GM19043 (cell line): ENCODE results near the gene SLC6A17.
A peak's percentile ranks its signal among the peaks of the same experiment; 100 is the strongest.

Source experiments
- ATAC-seq: cut with Tn5 transposase; IDR thresholded peaks from one replicate; pipeline ENCODE4 v1.9.1; 2021; ENCODE audit warnings: low read depth; ENCODE audit not compliant: unreplicated experiment

Gene SLC6A17

DNA sequence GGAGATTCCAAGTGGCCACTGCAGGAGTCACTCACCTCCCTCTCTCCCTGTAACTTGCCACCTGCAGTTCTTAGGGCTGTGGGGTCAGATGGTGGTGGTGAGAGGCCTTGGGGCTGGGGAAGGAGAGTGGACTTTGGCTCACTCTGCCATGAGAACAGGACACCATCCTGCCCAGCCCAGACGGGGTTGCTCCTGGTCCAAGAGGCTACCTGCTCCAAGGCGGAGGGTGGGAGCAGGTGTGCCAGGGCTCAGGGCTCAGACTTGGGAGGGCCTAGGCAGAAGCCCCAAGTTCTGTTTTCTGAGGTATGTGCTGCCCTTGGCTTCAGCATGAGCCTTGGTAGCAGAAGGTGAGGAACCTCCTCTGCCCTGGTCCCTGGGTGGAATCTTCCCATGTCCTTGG, 48.5 kb downstream of the SLC6A17 start:
- ATAC-seq: no peak

DNA sequence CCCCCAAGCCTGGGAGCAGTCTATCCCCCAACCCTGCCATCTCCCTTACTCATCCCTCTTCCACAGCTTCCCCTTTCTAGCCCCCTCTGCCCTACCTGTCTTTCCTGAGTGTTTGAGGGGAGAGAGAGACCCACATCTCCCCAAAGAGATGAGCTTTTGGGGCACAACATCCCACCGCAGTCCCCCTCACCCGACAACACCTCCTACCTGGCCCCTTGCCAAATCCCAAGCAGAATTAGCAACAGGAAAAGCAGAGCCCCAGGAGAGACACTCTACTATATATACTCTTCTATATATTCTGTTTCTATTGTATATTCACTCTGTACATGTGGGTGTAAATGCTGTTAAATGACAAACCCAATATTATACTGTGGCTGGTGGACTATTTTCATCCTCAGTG, 49.9 kb downstream of the SLC6A17 start:
- no peak for ATAC-seq

GRCh38 chr1:110200666-110201065, 50.4 kb downstream of the SLC6A17 start:
- no peak for ATAC-seq

DNA sequence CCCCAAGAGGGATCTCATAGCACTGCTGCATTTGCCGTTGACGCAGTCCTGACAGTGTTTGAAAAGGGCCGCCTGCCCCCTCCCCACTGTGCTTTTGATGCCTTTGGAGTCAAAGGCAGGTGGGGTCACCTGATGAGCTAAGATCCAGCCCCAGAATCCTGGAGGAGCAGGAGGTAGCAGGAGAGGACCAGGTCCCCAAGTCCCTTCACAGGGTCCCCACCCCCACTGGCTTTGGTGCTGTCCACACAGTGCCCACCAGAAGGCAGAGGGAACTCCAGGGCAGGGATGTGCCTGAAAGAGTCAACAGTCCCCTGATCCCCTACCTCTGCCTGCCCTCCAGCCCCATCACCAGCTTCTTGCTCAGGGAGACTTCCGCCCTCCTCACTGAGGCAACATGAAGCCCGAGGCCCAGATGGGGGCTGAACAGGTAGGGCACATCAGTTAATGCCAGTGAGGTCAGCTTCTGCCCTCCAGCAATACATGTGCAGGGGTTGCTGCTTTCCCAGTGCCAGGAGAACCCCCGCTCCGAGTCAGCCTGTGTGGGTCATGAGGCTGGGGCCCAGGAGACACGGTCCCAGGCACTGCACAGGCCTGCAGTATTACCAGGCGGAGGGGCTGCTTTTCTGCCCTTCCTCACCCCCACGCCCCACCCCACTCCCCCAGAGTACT, 51.0 kb downstream of the SLC6A17 start:
- no peak for ATAC-seq

DNA sequence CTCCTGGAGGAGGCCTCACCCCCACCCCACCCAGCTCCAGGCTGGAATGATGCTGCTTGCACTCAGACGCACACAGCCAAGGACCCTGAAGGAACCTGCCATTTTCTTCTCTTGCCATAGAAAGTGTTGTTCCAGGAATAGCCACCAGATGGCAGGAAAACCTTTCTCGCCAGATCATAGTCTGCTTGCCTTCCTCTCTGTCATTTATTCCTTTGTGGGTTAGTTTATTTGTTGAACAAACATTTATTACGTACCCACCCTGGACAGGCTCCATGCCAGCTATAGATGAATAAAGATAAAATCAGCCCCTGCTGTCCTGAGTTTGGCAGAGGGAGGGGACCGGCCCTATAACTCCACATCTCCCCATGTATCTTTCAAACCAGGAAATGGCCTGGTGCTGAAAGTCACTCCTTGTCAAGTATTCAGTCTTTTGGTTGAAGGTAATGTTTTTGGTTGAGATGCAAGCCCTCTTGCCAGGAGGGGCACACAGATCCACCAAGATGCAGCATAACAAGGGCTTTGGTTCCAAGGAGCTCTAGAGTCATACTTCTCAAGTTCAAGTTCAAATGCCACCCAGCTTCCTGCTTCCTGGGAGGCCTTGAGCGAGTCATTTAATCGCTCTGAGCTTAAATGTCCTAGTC, 52.8 kb downstream of the SLC6A17 start:
- no peak for ATAC-seq

- no peak for ATAC-seq
These were observed 54.9 kb downstream of the SLC6A17 start for GRCh38 chr1:110205156-110205555.

DNA sequence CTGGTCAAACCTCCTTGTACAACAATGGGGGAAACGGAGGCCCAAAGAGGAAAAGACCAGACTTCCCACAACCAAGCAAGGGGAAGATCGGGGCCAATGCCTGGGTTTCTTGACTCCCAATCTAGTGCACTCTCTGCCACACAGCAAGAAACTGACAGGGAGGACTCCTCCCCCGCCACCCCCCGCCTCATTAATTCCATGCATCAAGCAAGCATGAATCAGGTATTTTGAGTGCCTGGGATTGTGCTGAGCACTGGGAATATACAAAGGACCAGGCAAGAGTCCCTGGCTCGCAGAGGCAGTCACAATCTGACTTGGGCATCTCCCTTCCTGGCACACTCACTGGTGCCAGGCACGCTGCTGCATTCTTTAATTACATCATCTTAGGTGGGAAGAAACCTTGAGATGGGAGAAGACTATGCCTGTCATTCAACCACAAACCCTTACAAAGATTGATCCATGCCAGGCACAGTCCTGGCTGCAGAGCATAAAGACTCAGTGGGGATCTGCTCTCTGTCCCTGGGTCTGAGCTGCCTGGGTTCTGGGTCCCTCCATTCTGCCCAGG, 55.4 kb downstream of the SLC6A17 start:
- no peak for ATAC-seq

DNA sequence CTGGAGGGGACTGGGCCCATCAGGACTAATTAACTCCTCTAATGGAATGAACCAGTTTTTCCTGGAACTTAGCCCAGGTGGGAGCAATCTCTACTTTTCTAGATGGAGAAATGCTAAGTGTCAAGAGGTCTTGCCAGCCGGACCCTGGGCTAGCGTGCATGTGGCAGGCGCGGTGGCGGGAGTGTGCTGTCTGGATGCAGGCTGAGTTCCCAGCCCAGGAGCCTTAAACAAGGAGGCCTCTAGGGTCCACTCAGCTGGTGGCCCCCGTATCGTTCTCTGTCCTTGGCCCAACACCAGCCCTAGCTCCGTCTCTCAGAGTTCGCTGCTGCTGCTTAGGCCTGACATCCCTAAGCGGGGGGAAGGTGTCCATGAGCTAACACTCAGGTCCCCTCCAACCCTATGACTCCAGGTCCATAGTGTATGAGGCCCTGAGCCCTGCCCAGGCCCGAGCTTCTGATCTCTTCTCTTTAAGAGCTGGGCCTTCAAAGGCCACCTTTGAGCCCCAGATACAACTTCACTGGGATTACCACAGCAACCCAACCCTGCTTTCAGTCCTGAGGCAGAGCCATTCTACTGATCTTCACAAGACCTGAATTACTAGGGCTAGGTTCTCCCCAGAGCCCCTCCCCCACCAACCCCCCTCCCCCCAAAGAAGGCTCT, 56.1 kb downstream of the SLC6A17 start:
- ATAC-seq: no peak

- ATAC-seq: no peak
These were observed 57.5 kb downstream of the SLC6A17 start for GRCh38 chr1:110207831-110208230.

DNA sequence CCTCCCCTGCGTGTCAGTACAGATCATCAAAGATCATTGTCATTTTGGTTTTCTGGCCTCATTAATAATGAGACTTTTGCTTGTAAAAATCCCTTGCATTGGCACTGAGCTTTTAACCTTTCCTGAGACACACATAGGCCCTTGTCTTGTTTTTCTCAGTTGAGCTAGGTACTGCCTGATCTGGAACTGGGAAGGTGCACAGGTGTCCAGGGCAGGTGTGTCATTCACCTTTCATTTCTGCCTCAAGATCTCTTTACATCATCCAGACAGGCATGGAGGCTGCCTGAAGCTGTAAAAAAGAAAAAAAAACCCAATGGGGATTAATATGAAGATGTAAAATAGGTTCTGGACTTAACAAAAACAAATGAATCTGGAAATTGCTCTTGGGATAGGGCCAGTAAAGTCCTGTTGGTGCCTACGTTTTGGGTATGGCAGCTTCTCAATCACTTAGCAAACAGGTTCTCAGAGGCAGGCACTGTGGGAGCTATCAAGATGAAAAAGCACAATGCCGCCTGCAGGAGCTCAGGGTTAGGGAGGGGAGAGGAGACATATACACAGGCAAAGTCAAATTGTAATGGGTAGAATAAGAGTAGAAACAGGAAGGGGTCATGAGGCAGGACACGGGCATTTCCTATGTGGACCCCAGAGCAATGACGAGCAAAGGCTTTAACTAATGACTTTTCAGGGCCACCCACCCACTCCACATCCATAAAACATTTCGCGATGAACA, 58.8 kb downstream of the SLC6A17 start:
- no peak for ATAC-seq

GRCh38 chr1:110209715-110210603, 59.7 kb downstream of the SLC6A17 start, which contains the start of gene KCNC4:
Gene KCNC4, plus strand, starts transcription at chr1:110210314. Its CDS starts 1,186 bp downstream, at chr1:110211500.
- ATAC-seq: peak; percentile 79

DNA sequence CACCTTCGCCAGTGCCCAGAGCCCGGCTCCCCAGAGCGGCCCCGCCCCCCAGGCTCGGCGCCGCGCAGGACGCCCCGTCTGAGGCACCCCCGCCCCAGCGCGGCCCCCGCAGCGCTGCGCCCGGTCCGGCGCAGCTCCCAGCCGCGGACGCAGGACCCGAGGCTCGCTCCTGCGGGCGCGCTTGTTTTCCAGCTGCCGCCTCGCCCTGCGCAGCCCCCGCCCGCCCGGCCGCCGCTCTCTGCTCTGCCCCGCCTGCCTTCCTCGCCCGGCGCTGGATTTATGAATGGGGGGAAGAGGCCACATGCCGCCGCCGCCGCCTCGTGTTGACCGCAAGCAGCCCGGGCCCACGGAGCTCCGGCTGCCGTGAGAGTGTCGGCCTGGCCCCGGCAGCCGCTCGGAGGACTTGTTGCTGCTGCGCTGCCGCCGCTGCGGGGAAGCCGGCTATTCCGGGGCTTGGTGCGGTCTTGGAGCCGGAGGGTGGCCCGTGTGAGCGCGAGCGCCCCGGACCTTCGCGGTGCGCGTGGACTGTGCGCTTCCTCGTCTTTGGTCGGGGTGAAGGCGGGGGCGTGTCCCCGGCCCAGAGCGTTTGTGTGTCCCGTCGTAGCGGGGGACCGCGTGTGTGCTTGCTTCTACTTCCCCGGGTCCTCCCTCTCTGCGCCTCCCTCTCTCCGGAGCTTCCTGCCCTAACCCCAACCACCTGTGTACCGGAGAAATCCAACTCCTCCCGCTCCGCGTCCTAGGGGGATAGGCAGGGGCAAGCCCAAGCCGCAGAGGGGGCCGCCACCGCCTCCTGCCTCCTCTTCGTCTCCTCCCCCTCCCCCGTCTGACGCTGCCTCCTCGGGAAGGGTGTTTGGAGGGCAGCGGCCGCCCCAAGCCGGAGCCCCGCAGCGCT, 60.6 kb downstream of the SLC6A17 start:
- ATAC-seq: peak; percentile 5

DNA sequence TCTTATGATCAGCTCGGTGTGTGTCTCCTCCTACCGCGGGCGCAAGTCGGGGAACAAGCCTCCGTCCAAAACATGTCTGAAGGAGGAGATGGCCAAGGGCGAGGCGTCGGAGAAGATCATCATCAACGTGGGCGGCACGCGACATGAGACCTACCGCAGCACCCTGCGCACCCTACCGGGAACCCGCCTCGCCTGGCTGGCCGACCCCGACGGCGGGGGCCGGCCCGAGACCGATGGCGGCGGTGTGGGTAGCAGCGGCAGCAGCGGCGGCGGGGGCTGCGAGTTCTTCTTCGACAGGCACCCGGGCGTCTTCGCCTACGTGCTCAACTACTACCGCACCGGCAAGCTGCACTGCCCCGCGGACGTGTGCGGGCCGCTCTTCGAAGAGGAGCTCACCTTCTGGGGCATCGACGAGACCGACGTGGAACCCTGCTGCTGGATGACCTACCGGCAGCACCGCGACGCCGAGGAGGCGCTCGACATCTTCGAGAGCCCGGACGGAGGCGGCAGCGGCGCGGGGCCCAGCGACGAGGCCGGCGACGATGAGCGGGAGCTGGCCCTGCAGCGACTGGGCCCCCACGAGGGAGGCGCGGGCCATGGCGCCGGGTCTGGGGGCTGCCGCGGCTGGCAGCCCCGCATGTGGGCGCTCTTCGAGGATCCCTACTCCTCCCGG, 61.3 kb downstream of the SLC6A17 start:
- no peak for ATAC-seq

GRCh38 chr1:110212169-110213142, 62.2 kb downstream of the SLC6A17 start:
- no peak for ATAC-seq

DNA sequence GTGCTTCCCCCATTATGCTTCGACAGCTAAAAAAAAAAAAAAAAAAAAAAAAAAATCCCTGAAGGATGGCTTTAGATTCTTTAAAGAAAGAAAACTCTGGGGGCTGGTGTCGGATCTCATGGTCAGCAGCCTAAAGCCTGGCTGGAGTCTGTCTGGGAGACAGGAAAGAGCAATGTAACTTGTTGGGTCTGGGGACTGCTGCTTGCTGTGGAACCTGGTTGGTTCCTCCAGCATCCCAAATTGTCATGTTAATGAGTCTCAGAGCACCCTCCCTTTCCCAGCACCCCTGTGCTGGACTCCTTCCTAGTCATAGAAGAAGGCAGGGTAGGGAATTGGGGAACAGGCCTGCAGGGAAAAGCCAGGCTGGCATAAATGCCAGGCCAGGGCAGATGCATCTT, 62.8 kb downstream of the SLC6A17 start:
- ATAC-seq: no peak

DNA sequence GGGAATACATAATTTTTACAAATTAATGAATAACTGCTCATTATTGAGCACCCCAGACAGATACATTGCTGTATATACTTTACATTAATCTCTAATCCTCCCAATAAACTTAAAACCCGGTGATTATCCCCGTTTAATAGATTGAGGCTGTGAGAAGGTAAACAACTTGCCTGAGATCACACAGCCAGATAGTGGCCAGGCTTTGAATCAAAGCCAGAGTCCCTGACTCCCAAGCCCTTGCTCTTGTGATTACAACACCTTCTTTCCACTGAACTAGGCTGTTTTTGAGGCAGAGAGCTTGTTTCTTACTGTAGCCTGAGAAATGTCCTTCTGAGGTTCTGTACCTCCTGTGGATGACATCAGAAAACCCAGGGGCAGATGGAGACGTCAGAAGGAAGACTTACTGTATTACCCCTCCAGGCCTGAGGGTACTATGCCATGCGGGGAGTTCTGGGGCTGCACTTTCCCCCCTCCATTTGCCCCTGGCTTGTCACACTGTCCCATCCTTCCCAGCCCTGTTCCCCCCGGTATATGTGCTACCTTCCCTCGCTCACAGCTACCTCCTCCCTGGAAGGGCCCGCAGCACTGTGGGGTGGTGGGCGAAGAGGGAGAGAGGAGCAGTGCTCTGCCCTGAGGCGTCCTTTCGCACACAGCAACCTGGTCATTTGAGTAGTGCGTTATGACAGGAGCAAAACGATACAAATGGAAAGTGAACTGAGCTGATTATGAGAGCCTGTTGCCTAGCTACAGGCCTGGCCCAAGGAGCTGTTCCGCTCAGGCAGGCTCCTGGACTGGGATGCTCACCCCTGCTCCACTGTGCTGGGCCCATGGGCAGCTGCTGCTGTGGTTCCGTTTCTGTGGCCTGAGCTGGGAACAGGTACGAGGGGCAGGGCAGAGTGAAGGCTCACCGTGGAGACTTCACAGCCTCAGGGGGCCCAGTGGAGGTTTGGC, 64.4 kb downstream of the SLC6A17 start:
- ATAC-seq: no peak
